Fibroblast of lung (primary cell): ENCODE measurements around the gene HOXA7. TPM values are rescaled to one million over a fixed set of nuclear protein-coding genes. Genes with fewer than 3 reads are reported as not detected.

ENCODE experiments used
- DNase-seq, 2 donors: peaks; one replicate each; pipeline versions ENCODE4 v3.0.0 to v3.0.0-alpha.2; 2010; ENCODE audit warnings: low read depth in 2 of 2
- H2AFZ ChIP-seq: 2 replicates; pipeline ENCODE4 v1.5.1; 2012; ENCODE audit warnings: low read length, control low read depth, inconsistent platforms
- H3K27ac ChIP-seq: 2 replicates; pipeline ENCODE4 v1.5.1; 2011; ENCODE audit warnings: low read length, control low read depth; ENCODE audit not compliant: insufficient read depth
- H3K27me3 ChIP-seq: 2 replicates; pipeline ENCODE4 v1.5.1; 2011; ENCODE audit warnings: mild to moderate bottlenecking, low read length; ENCODE audit not compliant: control insufficient read depth, insufficient read depth
- H3K36me3 ChIP-seq: 2 replicates; pipeline ENCODE4 v1.5.1; 2011; ENCODE audit warnings: low read length; ENCODE audit not compliant: control insufficient read depth, insufficient read depth
- H3K4me1 ChIP-seq: 2 replicates; pipeline ENCODE4 v1.5.1; 2011; ENCODE audit warnings: low read length; ENCODE audit not compliant: control insufficient read depth, insufficient read depth; ENCODE audit errors: extremely low read depth
- H3K4me2 ChIP-seq: 2 replicates; pipeline ENCODE4 v1.5.1; 2011; ENCODE audit warnings: low read length, control low read depth; ENCODE audit not compliant: insufficient read depth; ENCODE audit errors: extremely low read depth
- H3K4me3 ChIP-seq, 4 experiments: fragments of 200-600 bp in 1 of 4; sonication (generic) in 1 of 4; replicated peaks in 1 of 4; 2 replicates each; pipeline ENCODE4 v1.5.1; 2011 to 2016; ENCODE audit warnings: low read length in 4 of 4, low read depth in 3 of 4, mild to moderate bottlenecking in 3 of 4, control low read depth in 2 of 4, inconsistent platforms in 1 of 4, mixed read lengths in 1 of 4; ENCODE audit not compliant: insufficient read depth in 1 of 4; ENCODE audit errors: control extremely low read depth in 1 of 4
- H3K79me2 ChIP-seq: 2 replicates; pipeline ENCODE4 v1.5.1; 2012; ENCODE audit warnings: mild to moderate bottlenecking, low read length, inconsistent platforms; ENCODE audit not compliant: control insufficient read depth, insufficient read depth
- H3K9ac ChIP-seq: 2 replicates; pipeline ENCODE4 v1.5.1; 2011; ENCODE audit warnings: mild to moderate bottlenecking, low read length, control low read depth; ENCODE audit not compliant: insufficient read depth
- H3K9me3 ChIP-seq: 2 replicates; pipeline ENCODE4 v1.5.1; 2012; ENCODE audit warnings: low read depth, low read length; ENCODE audit not compliant: control insufficient read depth, insufficient read depth
- H4K20me1 ChIP-seq: 2 replicates; pipeline ENCODE4 v1.5.1; 2011; ENCODE audit warnings: low read length; ENCODE audit not compliant: control insufficient read depth, insufficient read depth; ENCODE audit errors: extremely low read depth
- CTCF ChIP-seq, 2 donors: IDR thresholded peaks in 1 of 2; conservative IDR thresholded peaks in 1 of 2; 1 replicate in 1 of 2; 2 replicates in 1 of 2; pipeline ENCODE4 v1.5.1; 2011 to 2012; ENCODE audit warnings: low read length in 2 of 2, control low read depth in 1 of 2, inconsistent platforms in 1 of 2, low read depth in 1 of 2, mild to moderate bottlenecking in 1 of 2
- EZH2 ChIP-seq: IDR thresholded peaks from 2 replicates; pipeline ENCODE4 v1.5.1; 2012; ENCODE audit warnings: low read length, control low read depth, mild to moderate bottlenecking; ENCODE audit errors: missing control alignments
- polyA plus RNA-seq, 2 donors: library from polyadenylated mRNA; depleted of rRNA in 1 of 2; stranded (reverse) in 1 of 2; unstranded in 1 of 2; fragments of >200 nt; gene quantifications; 2 replicates each; pipeline ENCODE4 v1.2.1, GENCODE V29; 2011 to 2012; ENCODE audit warnings: missing spikeins in 1 of 2
- total RNA-seq: library from RNA; depleted of rRNA; stranded (reverse); fragments of >200 nt; gene quantifications from 2 replicates; pipeline ENCODE4 v1.2.1, GENCODE V29; 2014

Gene HOXA7
- total and polyA plus RNA-seq, 2 donors (not counting 1 experiment from before 2014, with no cell fraction given) = 1.2 to 5.3 TPM

DNA sequence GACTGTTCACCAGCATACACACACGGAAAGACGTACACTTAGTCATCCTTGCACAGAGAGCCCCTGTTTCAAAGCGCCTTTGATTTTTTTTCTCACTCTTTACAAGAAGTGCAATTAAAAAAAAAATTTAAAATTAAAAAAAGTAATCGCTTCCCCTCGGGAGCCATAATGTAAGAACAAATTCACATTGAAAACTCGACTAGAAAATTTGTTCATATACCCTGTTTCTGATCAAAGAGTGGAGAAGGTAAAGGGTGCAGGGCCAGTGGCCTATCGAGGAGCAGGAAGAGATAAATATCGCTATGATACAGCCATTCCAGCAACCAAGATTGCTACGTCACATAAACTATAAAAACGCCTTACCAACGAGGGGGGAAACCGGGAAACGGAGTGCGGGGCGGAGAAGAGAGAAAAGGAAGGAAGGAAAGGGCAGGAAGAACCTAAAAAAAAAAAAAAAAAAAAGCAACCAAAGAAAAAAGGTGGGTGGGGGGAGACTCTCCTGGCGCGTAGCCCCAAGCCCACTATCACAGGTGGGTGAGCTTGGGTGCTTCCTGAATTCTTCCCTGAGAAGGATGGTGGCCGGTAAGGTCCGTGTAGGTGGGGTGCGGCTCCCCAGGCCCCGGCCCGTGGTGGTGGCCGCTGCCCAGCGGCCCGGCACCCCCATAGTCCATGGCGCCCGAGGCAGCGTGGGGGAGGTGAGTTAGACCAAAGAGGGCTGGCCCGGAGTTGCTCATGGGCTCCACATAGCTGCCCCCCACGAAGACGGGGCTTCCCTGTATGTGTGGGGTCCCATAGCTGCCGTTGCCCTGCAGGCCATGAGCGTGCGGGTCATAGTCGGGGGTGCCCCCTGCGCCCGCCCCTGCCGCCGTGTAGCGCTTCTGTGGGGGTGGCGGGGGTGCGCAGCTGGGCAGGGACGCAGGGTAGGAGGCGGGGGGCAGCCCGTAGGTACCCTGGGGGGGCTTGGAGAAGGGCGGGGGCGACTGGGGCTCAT lies 48.8 kb downstream of the HOXA7 start:
- peak overlapping the region; percentile 46 to 92 (median 47) for H3K4me3 ChIP-seq
- H3K4me2 ChIP-seq = peak overlapping the region; percentile 89
- no peak for TF ChIP-seq EZH2
- TF ChIP-seq CTCF (conservative IDR thresholded peaks at IDR 0.05 in 1 of 2, IDR thresholded peaks at IDR 0.05 in 1 of 2; ENCODE audit: low read depth in 1 of 2, low read length in 2 of 2) = no peak
- peaks cover 36% of the 10 kb centered on the region for H3K4me1 ChIP-seq
- peaks cover 64% of the 10 kb centered on the region for H3K79me2 ChIP-seq
- H2AFZ ChIP-seq = no peak overlapping the region
- peak overlapping the region; percentile 95 for H3K27ac ChIP-seq
- H3K9ac ChIP-seq = peak overlapping the region; percentile 76
- H3K36me3 ChIP-seq = no peaks in the 10 kb centered on the region
- no peaks in the 10 kb centered on the region for H4K20me1 ChIP-seq
- no peaks in the 10 kb centered on the region for H3K9me3 ChIP-seq
- H3K27me3 ChIP-seq = no peaks in the 10 kb centered on the region
- peak; percentile 74 to 80 for DNase-seq

DNA sequence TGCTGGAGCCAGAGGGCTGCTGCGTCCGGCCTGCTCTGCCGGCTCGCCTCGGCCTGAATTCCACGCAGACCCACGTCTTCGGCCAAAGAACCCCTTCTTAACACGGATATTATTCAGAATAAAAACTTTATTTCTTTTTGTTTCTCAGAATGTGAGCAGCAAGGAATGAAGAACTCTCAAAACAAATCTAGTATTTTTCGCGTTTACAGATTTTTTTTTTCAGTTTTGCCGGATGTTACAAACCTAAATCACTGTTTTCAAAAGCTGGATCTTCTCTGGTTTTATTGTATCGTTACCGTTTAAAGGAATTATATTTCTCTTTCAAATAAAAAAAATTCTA lies 49.6 kb downstream of the HOXA7 start:
- no peak for DNase-seq

More for the DNA sequence above, 49.6 kb downstream of the HOXA7 start:
- TF ChIP-seq CTCF (conservative IDR thresholded peaks at IDR 0.05 in 1 of 2, IDR thresholded peaks at IDR 0.05 in 1 of 2; ENCODE audit: low read depth in 1 of 2, low read length in 2 of 2) (no peak), EZH2 (no peak)
- Histone ChIP-seq H3K4me3 (peak overlapping the region; percentile 38 to 92 (median 43)), H3K4me1 (peaks cover 36% of the 10 kb centered on the region), H3K36me3 (no peaks in the 10 kb centered on the region), H3K27me3 (no peaks in the 10 kb centered on the region), H3K9ac (peak overlapping the region; percentile 67), H4K20me1 (no peaks in the 10 kb centered on the region), H3K9me3 (no peaks in the 10 kb centered on the region), H2AFZ (no peak overlapping the region), H3K4me2 (peak overlapping the region; percentile 76), H3K27ac (peak overlapping the region; percentile 95), H3K79me2 (peaks cover 63% of the 10 kb centered on the region)
